Neural cell (in vitro differentiated cells): ENCODE results near the gene GDPD3. TPM values are rescaled to one million over a fixed set of nuclear protein-coding genes. Genes with fewer than 3 reads are reported as not detected.

Experiments
- H2AFZ ChIP-seq: fragments of 200-600, 300-800 bp; sonication (generic), shearing (Covaris generic); 2 replicates; pipeline ENCODE4 v1.6.0; 2014; ENCODE audit warnings: low read depth, mild to moderate bottlenecking, antibody characterized with exemption, low read length, moderate library complexity
- H3F3A ChIP-seq: fragments of 200-600 bp; shearing (Covaris generic); 2 replicates; pipeline ENCODE4 v1.6.1; 2016; ENCODE audit warnings: mild to moderate bottlenecking, moderate library complexity, mixed read lengths, antibody characterized with exemption, low read length; ENCODE audit not compliant: insufficient read depth, poor library complexity, severe bottlenecking
- H3K27ac ChIP-seq: fragments of 200-600, 300-800 bp; sonication (generic), shearing (Covaris generic); 2 replicates; pipeline ENCODE4 v1.5.1; 2014; ENCODE audit warnings: mild to moderate bottlenecking, low read length, moderate library complexity
- H3K27me3 ChIP-seq: fragments of 300-800, 200-600 bp; sonication (generic), shearing (Covaris generic); 2 replicates; pipeline ENCODE4 v1.6.0; 2014; ENCODE audit warnings: mild to moderate bottlenecking, low read depth, low read length, moderate library complexity; ENCODE audit not compliant: insufficient read depth
- H3K36me3 ChIP-seq: fragments of 300-800, 200-600 bp; sonication (generic), shearing (Covaris generic); 2 replicates; pipeline ENCODE4 v1.5.1; 2014; ENCODE audit warnings: mild to moderate bottlenecking, antibody characterized with exemption, low read length, moderate library complexity; ENCODE audit not compliant: insufficient read depth
- H3K4me2 ChIP-seq: fragments of 300-800, 200-600 bp; sonication (generic), shearing (Covaris generic); 2 replicates; pipeline ENCODE4 v1.6.0; 2014; ENCODE audit warnings: mild to moderate bottlenecking, low read length
- H3K4me3 ChIP-seq: fragments of 300-800, 200-600 bp; sonication (generic), shearing (Covaris generic); 2 replicates; pipeline ENCODE4 v1.5.1; 2014; ENCODE audit warnings: mild to moderate bottlenecking, low read length, moderate library complexity
- H3K79me2 ChIP-seq: fragments of 200-600 bp; shearing (Covaris generic); replicated peaks from 2 replicates; pipeline ENCODE4 v1.6.0; 2014; ENCODE audit warnings: mild to moderate bottlenecking, low read length, moderate library complexity; ENCODE audit not compliant: insufficient read depth
- H3K9ac ChIP-seq: fragments of 300-800, 200-600 bp; sonication (generic), shearing (Covaris generic); 2 replicates; pipeline ENCODE4 v1.6.1; 2016; ENCODE audit warnings: mild to moderate bottlenecking, low read length, mixed read lengths
- H3K9me2 ChIP-seq: fragments of 200-600 bp; shearing (Covaris generic); 2 replicates; pipeline ENCODE4 v1.6.1; 2016; ENCODE audit warnings: mild to moderate bottlenecking, low read length, mixed read lengths; ENCODE audit not compliant: insufficient read depth
- H3K9me3 ChIP-seq: fragments of 200-600, 300-800 bp; sonication (generic), shearing (Covaris generic); 2 replicates; pipeline ENCODE4 v1.6.1; 2016; ENCODE audit warnings: mild to moderate bottlenecking, mixed run types, low read length, moderate library complexity, mixed read lengths
- H4K20me1 ChIP-seq: fragments of 200-600 bp; shearing (Covaris generic); 2 replicates; pipeline ENCODE4 v1.6.1; 2016; ENCODE audit warnings: mild to moderate bottlenecking, mixed run types; ENCODE audit not compliant: insufficient read depth
- CTCF ChIP-seq: fragments of 450-650 bp; IDR thresholded peaks from 2 replicates; pipeline ENCODE4 v1.5.1; 2014; ENCODE audit warnings: antibody characterized with exemption, mild to moderate bottlenecking, moderate library complexity; ENCODE audit not compliant: poor library complexity, severe bottlenecking
- EP300 ChIP-seq: fragments of 450-650 bp; conservative IDR thresholded peaks from 2 replicates; pipeline ENCODE4 v1.6.1; 2014; ENCODE audit warnings: antibody characterized with exemption, mild to moderate bottlenecking, moderate library complexity; ENCODE audit not compliant: poor library complexity, severe bottlenecking
- EZH2 ChIP-seq: fragments of 200-600, 300-800 bp; shearing (Covaris generic), sonication (generic); IDR thresholded peaks from 2 replicates; pipeline ENCODE4 v1.6.1; 2014; ENCODE audit warnings: antibody characterized with exemption, low read length, borderline replicate concordance, mild to moderate bottlenecking; ENCODE audit not compliant: insufficient read depth, poor library complexity, severe bottlenecking
- MXI1 ChIP-seq: fragments of 450-650 bp; conservative IDR thresholded peaks from 2 replicates; pipeline ENCODE4 v1.6.1; 2014; ENCODE audit warnings: antibody characterized with exemption, mild to moderate bottlenecking; ENCODE audit not compliant: poor library complexity, severe bottlenecking
- POLR2AphosphoS5 ChIP-seq: IDR thresholded peaks from 2 replicates; pipeline ENCODE4 v1.6.1; 2012
- RAD21 ChIP-seq: fragments of 450-650 bp; conservative IDR thresholded peaks from 2 replicates; pipeline ENCODE4 v1.6.1; 2014; ENCODE audit warnings: antibody characterized with exemption, mild to moderate bottlenecking, moderate library complexity
- SMC3 ChIP-seq: fragments of 450-650 bp; conservative IDR thresholded peaks from 2 replicates; pipeline ENCODE4 v1.6.1; 2014; ENCODE audit warnings: antibody characterized with exemption, mild to moderate bottlenecking, moderate library complexity; ENCODE audit not compliant: poor library complexity
- TAF1 ChIP-seq: IDR thresholded peaks from 2 replicates; pipeline ENCODE4 v1.6.1; 2012; ENCODE audit warnings: low read depth
- polyA plus RNA-seq: library from polyadenylated mRNA; depleted of rRNA; stranded (reverse); fragments of >200 nt; gene quantifications from 2 replicates; pipeline ENCODE4 v1.2.3, GENCODE V29; 2014
- TF ChIP-seq, protein P1 (sequence below): IDR thresholded peaks from 2 replicates; pipeline ENCODE4 v1.6.1; 2012; ENCODE audit warnings: borderline replicate concordance

The GDPD3 gene
- polyA plus RNA-seq, 1 donor from 2014 or later, result 2.7 TPM

DNA sequence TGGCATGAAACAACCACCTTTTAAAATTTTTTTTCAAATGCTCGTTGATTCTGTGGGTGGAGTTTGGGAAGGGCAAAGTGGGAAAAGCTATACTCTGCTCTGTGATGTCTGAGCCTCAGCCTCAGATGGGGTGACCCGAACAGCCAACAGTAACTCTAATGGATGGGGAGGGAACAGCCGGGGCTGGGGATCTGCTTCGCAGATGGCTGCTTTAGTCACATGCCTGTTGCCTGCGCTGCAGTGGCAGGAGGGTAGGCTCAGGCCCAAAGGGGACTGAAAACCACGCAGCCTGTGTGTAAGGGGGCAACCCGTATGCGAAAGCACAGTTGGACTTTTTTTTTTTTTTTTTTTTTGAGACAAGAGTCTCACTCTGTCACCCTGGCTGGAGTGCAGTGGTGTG is 24.6 kb upstream of the GDPD3 start:
- H3K79me2 ChIP-seq, result no peaks in the 10 kb centered on the region
- H3K9me3 ChIP-seq, result no peaks in the 10 kb centered on the region
- H3K9ac ChIP-seq, result no peak overlapping the region
- H2AFZ ChIP-seq, result no peak overlapping the region
- H3K36me3 ChIP-seq, result no peaks in the 10 kb centered on the region
- no peaks in the 10 kb centered on the region for H4K20me1 ChIP-seq
- H3F3A ChIP-seq, result no peaks in the 10 kb centered on the region
- H3K4me2 ChIP-seq, result no peak overlapping the region
- TF ChIP-seq EZH2 (no peak), SMC3 (no peak), CTCF (no peak), POLR2AphosphoS5 (no peak), EP300 (no peak), MXI1 (no peak), TAF1 (no peak), RAD21 (no peak)
- TF ChIP-seq, protein P1, sequence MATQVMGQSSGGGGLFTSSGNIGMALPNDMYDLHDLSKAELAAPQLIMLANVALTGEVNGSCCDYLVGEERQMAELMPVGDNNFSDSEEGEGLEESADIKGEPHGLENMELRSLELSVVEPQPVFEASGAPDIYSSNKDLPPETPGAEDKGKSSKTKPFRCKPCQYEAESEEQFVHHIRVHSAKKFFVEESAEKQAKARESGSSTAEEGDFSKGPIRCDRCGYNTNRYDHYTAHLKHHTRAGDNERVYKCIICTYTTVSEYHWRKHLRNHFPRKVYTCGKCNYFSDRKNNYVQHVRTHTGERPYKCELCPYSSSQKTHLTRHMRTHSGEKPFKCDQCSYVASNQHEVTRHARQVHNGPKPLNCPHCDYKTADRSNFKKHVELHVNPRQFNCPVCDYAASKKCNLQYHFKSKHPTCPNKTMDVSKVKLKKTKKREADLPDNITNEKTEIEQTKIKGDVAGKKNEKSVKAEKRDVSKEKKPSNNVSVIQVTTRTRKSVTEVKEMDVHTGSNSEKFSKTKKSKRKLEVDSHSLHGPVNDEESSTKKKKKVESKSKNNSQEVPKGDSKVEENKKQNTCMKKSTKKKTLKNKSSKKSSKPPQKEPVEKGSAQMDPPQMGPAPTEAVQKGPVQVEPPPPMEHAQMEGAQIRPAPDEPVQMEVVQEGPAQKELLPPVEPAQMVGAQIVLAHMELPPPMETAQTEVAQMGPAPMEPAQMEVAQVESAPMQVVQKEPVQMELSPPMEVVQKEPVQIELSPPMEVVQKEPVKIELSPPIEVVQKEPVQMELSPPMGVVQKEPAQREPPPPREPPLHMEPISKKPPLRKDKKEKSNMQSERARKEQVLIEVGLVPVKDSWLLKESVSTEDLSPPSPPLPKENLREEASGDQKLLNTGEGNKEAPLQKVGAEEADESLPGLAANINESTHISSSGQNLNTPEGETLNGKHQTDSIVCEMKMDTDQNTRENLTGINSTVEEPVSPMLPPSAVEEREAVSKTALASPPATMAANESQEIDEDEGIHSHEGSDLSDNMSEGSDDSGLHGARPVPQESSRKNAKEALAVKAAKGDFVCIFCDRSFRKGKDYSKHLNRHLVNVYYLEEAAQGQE, result no peak
- H3K4me3 ChIP-seq, result no peak overlapping the region
- H3K27me3 ChIP-seq, result no peaks in the 10 kb centered on the region
- H3K9me2 ChIP-seq, result no peaks in the 10 kb centered on the region
- H3K27ac ChIP-seq, result no peak overlapping the region

DNA sequence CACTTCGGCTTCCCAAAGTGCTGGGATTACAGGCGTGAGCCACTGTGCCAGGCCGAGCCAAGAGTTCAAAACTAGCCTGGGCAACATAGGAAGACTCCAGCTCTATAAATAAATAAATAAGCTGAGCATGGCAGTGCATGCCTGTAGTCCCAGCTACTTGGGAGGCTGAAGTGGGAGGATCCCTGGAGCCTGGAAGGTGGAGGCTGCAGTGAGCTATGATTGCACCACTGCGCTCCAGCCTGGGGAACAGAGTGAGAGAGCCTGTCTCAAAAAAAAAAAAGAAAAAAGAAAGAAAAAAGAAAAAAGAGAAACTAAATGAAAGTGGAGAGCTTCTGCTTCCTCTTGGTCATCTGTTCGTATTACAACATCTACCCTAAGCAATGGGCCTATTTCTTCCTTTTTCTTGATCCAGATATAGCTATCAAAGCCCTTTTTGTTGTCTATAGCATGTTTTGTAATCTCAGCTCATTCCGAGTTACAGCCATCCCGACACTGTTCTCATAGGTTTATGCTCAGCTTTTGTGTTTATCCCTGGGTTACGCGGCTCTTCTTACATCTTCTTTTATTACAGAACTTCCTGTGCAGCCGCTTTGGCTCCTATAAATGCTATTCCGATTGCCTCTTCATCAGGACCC is 23.8 kb upstream of the GDPD3 start:
- Histone ChIP-seq H3K4me3 (no peak overlapping the region), H3F3A (no peaks in the 10 kb centered on the region), H3K27me3 (no peaks in the 10 kb centered on the region), H3K9me3 (no peaks in the 10 kb centered on the region), H4K20me1 (no peaks in the 10 kb centered on the region), H3K9ac (no peak overlapping the region), H3K27ac (no peak overlapping the region), H3K4me2 (no peak overlapping the region), H3K79me2 (no peaks in the 10 kb centered on the region), H3K9me2 (no peaks in the 10 kb centered on the region), H3K36me3 (no peaks in the 10 kb centered on the region), H2AFZ (no peak overlapping the region)
- no peak for TF ChIP-seq POLR2AphosphoS5
- no peak for TF ChIP-seq RAD21
- no peak for TF ChIP-seq SMC3
- TF ChIP-seq EP300, result no peak
- TF ChIP-seq EZH2, result no peak
- TF ChIP-seq MXI1, result no peak
- TF ChIP-seq, protein P1, result no peak
- TF ChIP-seq TAF1, result no peak
- no peak for TF ChIP-seq CTCF
